A549 (cell line): ENCODE data around the gene DNAJC18.

ENCODE experiments used
- BCL3 ChIP-seq: fragments of >200 bp; sonication (Bioruptor Twin); formaldehyde crosslinking; IDR thresholded peaks from 3 replicates; pipeline ENCODE4 v1.6.1; 2016
- CTCF ChIP-seq: fragments of >200 bp; sonication (Bioruptor Twin); formaldehyde crosslinking; IDR thresholded peaks from 3 replicates; pipeline ENCODE4 v1.5.1; 2016
- ELK1 ChIP-seq: fragments of 150-350 bp; IDR thresholded peaks from 2 replicates; pipeline ENCODE4 v1.6.1; 2014; ENCODE audit warnings: low read depth, mild to moderate bottlenecking, low read length
- HMGXB4 ChIP-seq: fragments of 250-450 bp; sonication (Bioruptor Pico); IDR thresholded peaks from 2 replicates; pipeline ENCODE4 v1.5.0; 2021; ENCODE audit warnings: mild to moderate bottlenecking, moderate library complexity, borderline replicate concordance
- MAX ChIP-seq: IDR thresholded peaks from 2 replicates; pipeline ENCODE4 v1.6.1; 2012
- POLR2A ChIP-seq: IDR thresholded peaks from 2 replicates; pipeline ENCODE4 v1.6.1; 2012; ENCODE audit warnings: mild to moderate bottlenecking, low read length
- RFX5 ChIP-seq: fragments of 450-650 bp; IDR thresholded peaks from 2 replicates; pipeline ENCODE4 v1.7.1; 2014; ENCODE audit warnings: antibody characterized with exemption, mild to moderate bottlenecking, moderate library complexity
- SMC3 ChIP-seq: fragments of >200 bp; sonication (Bioruptor Twin); formaldehyde crosslinking; IDR thresholded peaks from 3 replicates; pipeline ENCODE4 v1.6.1; 2018; ENCODE audit warnings: inconsistent platforms

- TF ChIP-seq CTCF: no peak
- TF ChIP-seq SMC3: no peak
- no peak for TF ChIP-seq BCL3
- no peak for TF ChIP-seq HMGXB4
- no peak for TF ChIP-seq MAX
- no peak for TF ChIP-seq POLR2A
- no peak for TF ChIP-seq RFX5
- TF ChIP-seq ELK1: no peak
Measured at GRCh38 chr5:139416651-139417050, 22.7 kb downstream of the DNAJC18 start.
